ENCODE data around the gene PLD4.
"Not testable (repeated sequence)": the region's sequence is repeated elsewhere in the genome, so short reads cannot be mapped to it uniquely, and the experiment has no call there.

Gene PLD4

GRCh38 chr14:104913435-104913834 lies 11.2 kb upstream of the PLD4 start:
- Histone ChIP-seq H3K27me3 (ENCODE audit: insufficient read depth, poor library complexity, severe bottlenecking) (no peaks in the 10 kb centered on the region), H3K27ac (replicated peaks) (no peak overlapping the region), H3K4me3 (replicated peaks; ENCODE audit: insufficient read depth, low read length) (no peak overlapping the region)
- no peak for DNase-seq (ENCODE audit: low read depth in 1 of 2, low spot score in 1 of 2)
- TF ChIP-seq SPI1 (IDR thresholded peaks at IDR 0.05; ENCODE audit: borderline replicate concordance, low read depth): no peak
- TF ChIP-seq, protein P1, sequence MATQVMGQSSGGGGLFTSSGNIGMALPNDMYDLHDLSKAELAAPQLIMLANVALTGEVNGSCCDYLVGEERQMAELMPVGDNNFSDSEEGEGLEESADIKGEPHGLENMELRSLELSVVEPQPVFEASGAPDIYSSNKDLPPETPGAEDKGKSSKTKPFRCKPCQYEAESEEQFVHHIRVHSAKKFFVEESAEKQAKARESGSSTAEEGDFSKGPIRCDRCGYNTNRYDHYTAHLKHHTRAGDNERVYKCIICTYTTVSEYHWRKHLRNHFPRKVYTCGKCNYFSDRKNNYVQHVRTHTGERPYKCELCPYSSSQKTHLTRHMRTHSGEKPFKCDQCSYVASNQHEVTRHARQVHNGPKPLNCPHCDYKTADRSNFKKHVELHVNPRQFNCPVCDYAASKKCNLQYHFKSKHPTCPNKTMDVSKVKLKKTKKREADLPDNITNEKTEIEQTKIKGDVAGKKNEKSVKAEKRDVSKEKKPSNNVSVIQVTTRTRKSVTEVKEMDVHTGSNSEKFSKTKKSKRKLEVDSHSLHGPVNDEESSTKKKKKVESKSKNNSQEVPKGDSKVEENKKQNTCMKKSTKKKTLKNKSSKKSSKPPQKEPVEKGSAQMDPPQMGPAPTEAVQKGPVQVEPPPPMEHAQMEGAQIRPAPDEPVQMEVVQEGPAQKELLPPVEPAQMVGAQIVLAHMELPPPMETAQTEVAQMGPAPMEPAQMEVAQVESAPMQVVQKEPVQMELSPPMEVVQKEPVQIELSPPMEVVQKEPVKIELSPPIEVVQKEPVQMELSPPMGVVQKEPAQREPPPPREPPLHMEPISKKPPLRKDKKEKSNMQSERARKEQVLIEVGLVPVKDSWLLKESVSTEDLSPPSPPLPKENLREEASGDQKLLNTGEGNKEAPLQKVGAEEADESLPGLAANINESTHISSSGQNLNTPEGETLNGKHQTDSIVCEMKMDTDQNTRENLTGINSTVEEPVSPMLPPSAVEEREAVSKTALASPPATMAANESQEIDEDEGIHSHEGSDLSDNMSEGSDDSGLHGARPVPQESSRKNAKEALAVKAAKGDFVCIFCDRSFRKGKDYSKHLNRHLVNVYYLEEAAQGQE (IDR thresholded peaks at IDR 0.05; ENCODE audit: insufficient replicate concordance, low read depth): no peak
- TF ChIP-seq POLR2AphosphoS5 (IDR thresholded peaks at IDR 0.05; ENCODE audit: low read depth): no peak
- no peak for TF ChIP-seq GABPA (IDR thresholded peaks at IDR 0.05; ENCODE audit: low read depth)
- TF ChIP-seq, protein P2, sequence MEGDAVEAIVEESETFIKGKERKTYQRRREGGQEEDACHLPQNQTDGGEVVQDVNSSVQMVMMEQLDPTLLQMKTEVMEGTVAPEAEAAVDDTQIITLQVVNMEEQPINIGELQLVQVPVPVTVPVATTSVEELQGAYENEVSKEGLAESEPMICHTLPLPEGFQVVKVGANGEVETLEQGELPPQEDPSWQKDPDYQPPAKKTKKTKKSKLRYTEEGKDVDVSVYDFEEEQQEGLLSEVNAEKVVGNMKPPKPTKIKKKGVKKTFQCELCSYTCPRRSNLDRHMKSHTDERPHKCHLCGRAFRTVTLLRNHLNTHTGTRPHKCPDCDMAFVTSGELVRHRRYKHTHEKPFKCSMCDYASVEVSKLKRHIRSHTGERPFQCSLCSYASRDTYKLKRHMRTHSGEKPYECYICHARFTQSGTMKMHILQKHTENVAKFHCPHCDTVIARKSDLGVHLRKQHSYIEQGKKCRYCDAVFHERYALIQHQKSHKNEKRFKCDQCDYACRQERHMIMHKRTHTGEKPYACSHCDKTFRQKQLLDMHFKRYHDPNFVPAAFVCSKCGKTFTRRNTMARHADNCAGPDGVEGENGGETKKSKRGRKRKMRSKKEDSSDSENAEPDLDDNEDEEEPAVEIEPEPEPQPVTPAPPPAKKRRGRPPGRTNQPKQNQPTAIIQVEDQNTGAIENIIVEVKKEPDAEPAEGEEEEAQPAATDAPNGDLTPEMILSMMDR (IDR thresholded peaks at IDR 0.05; ENCODE audit: insufficient read depth, low read length): no peak

GRCh38 chr14:104917116-104917515 lies 7.6 kb upstream of the PLD4 start:
- Histone ChIP-seq H3K27me3 (ENCODE audit: insufficient read depth, poor library complexity, severe bottlenecking) (no peaks in the 10 kb centered on the region), H3K4me3 (replicated peaks; ENCODE audit: insufficient read depth, low read length) (no peak overlapping the region), H3K27ac (replicated peaks) (no peak overlapping the region)
- DNase-seq (ENCODE audit: low read depth in 1 of 2, low spot score in 1 of 2): no peak
- TF ChIP-seq POLR2AphosphoS5 (IDR thresholded peaks at IDR 0.05; ENCODE audit: low read depth): no peak
- TF ChIP-seq SPI1 (IDR thresholded peaks at IDR 0.05; ENCODE audit: borderline replicate concordance, low read depth): no peak
- TF ChIP-seq GABPA (IDR thresholded peaks at IDR 0.05; ENCODE audit: low read depth): no peak
- TF ChIP-seq, protein P2 (IDR thresholded peaks at IDR 0.05; ENCODE audit: insufficient read depth, low read length): no peak
- TF ChIP-seq, protein P1 (IDR thresholded peaks at IDR 0.05; ENCODE audit: insufficient replicate concordance, low read depth): no peak

- Histone ChIP-seq H3K27me3 (ENCODE audit: insufficient read depth, poor library complexity, severe bottlenecking) (no peaks in the 10 kb centered on the region), H3K4me3 (replicated peaks; ENCODE audit: insufficient read depth, low read length) (no peak overlapping the region), H3K27ac (replicated peaks) (no peak overlapping the region)
- TF ChIP-seq, protein P1 (IDR thresholded peaks at IDR 0.05; ENCODE audit: insufficient replicate concordance, low read depth): no peak
- TF ChIP-seq POLR2AphosphoS5 (IDR thresholded peaks at IDR 0.05; ENCODE audit: low read depth) (no peak), GABPA (IDR thresholded peaks at IDR 0.05; ENCODE audit: low read depth) (no peak), SPI1 (IDR thresholded peaks at IDR 0.05; ENCODE audit: borderline replicate concordance, low read depth) (no peak)
- DNase-seq (ENCODE audit: low read depth in 1 of 2, low spot score in 1 of 2): no peak
Measured at GRCh38 chr14:104917993-104918392, 6.7 kb upstream of the PLD4 start.

DNA sequence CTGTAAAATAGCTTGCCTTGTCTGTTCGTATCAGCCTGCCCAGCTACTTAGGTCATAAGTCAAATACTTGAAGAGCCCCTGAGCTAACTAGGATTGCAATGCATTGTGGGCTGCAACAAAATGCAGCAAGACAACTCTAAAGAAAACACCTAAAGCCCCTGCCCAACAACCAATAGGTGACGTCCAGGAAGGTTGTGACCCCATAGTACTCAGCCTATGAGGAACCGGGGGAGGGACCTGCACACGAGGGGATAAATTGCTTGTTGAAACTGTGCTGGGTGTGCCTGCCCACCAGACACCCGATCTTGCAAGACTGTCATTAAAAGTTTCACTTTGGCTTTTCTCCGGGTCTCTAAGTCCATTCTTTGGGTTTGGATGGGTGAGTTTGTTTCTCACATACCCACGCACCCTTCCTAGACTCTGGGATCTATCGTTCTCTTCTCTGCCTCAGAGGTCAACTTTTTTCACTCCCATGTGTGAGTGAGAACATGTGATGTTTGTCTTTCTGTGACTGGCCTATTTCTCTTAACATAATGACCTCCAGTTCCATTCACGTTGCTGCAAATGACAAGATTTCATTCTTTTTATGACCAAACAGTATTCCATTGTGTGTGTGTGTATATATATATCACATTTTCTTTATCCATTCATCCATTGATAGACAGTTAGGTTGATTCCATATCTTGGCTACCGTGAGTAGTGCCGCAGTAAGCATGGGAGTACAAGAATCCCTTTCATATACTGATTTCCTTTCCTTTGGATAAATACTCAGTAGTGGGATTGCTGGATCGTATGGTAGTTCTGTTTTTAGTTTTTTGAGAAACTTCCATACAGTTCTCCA lies 5.3 kb upstream of the PLD4 start:
- H3K27ac ChIP-seq (replicated peaks); H3K4me3 ChIP-seq (replicated peaks; ENCODE audit: insufficient read depth, low read length); H3K27me3 ChIP-seq (ENCODE audit: insufficient read depth, poor library complexity, severe bottlenecking); DNase-seq (ENCODE audit: low read depth in 1 of 2, low spot score in 1 of 2): not testable (repeated sequence)
